Calu3 (cell line): ENCODE data around the gene BARX1. TPM values are rescaled to one million over a fixed set of nuclear protein-coding genes. Genes with fewer than 3 reads are reported as not detected.
A peak's percentile ranks its signal among the peaks of the same experiment; 100 is the strongest.

Experiments used
- BruUV-seq: library from RNA; stranded (reverse); fragments of 400-500 nt; replicated peaks from 2 replicates; lab custom pipeline; 2021; lab: Mats Ljungman, UMichigan
- CTCF ChIA-PET: fragments of 300-600 bp; sonication (Branson Sonifier 250); formaldehyde crosslinking; loops from one replicate; lab custom pipeline; 2022; ENCODE audit warnings: antibody characterized with exemption; lab: Charles Lee
- DNase-seq: peaks from one replicate; pipeline ENCODE4 v3.0.0; 2022
- H3K27ac Mint-ChIP-seq: one replicate; pipeline ENCODE4 v1.8.0; 2022; ENCODE audit warnings: mixed read lengths; ENCODE audit not compliant: unreplicated experiment
- H3K27me3 Mint-ChIP-seq: one replicate; pipeline ENCODE4 v1.8.0; 2022; ENCODE audit warnings: mixed read lengths; ENCODE audit not compliant: unreplicated experiment
- H3K36me3 Mint-ChIP-seq: one replicate; pipeline ENCODE4 v1.8.0; 2022; ENCODE audit warnings: mild to moderate bottlenecking, moderate library complexity, mixed read lengths; ENCODE audit not compliant: insufficient read depth, unreplicated experiment
- H3K4me1 Mint-ChIP-seq: one replicate; pipeline ENCODE4 v1.8.0; 2022; ENCODE audit warnings: mild to moderate bottlenecking, low read depth, mixed read lengths; ENCODE audit not compliant: unreplicated experiment
- H3K4me3 Mint-ChIP-seq: one replicate; pipeline ENCODE4 v1.8.0; 2022; ENCODE audit warnings: mild to moderate bottlenecking, low read depth, moderate library complexity, mixed read lengths; ENCODE audit not compliant: unreplicated experiment
- H3K9me3 Mint-ChIP-seq: one replicate; pipeline ENCODE4 v1.8.0; 2022; ENCODE audit warnings: low read depth, mixed read lengths; ENCODE audit not compliant: unreplicated experiment
- CTCF ChIP-seq: fragments of 200-600 bp; IDR thresholded peaks from one replicate; pipeline ENCODE4 v1.8.0; 2022; ENCODE audit warnings: antibody characterized with exemption; ENCODE audit not compliant: unreplicated experiment
- intact Hi-C: fragments of 100-400 bp; cut with micrococcal nuclease; formaldehyde crosslinking; loops from one replicate; pipeline ENCODE4 v1.10.0; 2022; ENCODE audit not compliant: unreplicated experiment
- total RNA-seq: library from RNA; stranded (reverse); gene quantifications from 2 replicates; pipeline ENCODE4 v1.2.3, GENCODE V29; 2022

The BARX1 gene
- total RNA-seq, 1 experiment from 2014 or later: not detected

- BruUV-seq: no TSS peak
- CTCF ChIA-PET: no interaction called here
- H3K4me3 Mint-ChIP-seq: peak overlapping the region; percentile 68
- DNase-seq: no peak
- intact Hi-C loops: no loop called here
- no peak overlapping the region for H3K27ac Mint-ChIP-seq
- no peaks in the 10 kb centered on the region for H3K4me1 Mint-ChIP-seq
- no peak for TF ChIP-seq CTCF
- no peaks in the 10 kb centered on the region for H3K36me3 Mint-ChIP-seq
- H3K27me3 Mint-ChIP-seq: peaks cover 62% of the 10 kb centered on the region
- no peaks in the 10 kb centered on the region for H3K9me3 Mint-ChIP-seq
These were observed 3.5 kb downstream of the BARX1 start for GRCh38 chr9:93951655-93952118.

GRCh38 chr9:93950619-93951601, 4.2 kb downstream of the BARX1 start:
- intact Hi-C loops: no loop called here
- DNase-seq: peak; percentile 46
- Mint-ChIP-seq H3K4me3 (peak overlapping the region; percentile 68), H3K27ac (no peak overlapping the region), H3K4me1 (peaks cover 7% of the 10 kb centered on the region), H3K27me3 (peaks cover 66% of the 10 kb centered on the region), H3K36me3 (no peaks in the 10 kb centered on the region), H3K9me3 (no peaks in the 10 kb centered on the region)
- BruUV-seq: no TSS peak
- CTCF ChIA-PET: interaction anchor here (0.6 to 1.3 kb wide), 3 partner anchors 10 to 123 kb away, joined by 3 to 4 read pairs (median 3); no protein-coding TSS in a partner anchor
- no peak for TF ChIP-seq CTCF

- Mint-ChIP-seq H3K36me3 (no peaks in the 10 kb centered on the region), H3K4me1 (peaks cover 15% of the 10 kb centered on the region), H3K9me3 (no peaks in the 10 kb centered on the region), H3K4me3 (no peak overlapping the region), H3K27me3 (peaks cover 66% of the 10 kb centered on the region), H3K27ac (no peak overlapping the region)
- CTCF ChIA-PET: interaction anchor here (0.6 to 1.3 kb wide), 3 partner anchors 9 to 122 kb away, joined by 3 to 4 read pairs (median 3); no protein-coding TSS in a partner anchor
- no peak for DNase-seq
- no peak for TF ChIP-seq CTCF
- intact Hi-C loops: no loop called here
- no TSS peak for BruUV-seq
These were observed 5.3 kb downstream of the BARX1 start for GRCh38 chr9:93949694-93950449.

GRCh38 chr9:93949073-93949693, 6.0 kb downstream of the BARX1 start:
- H3K36me3 Mint-ChIP-seq: no peaks in the 10 kb centered on the region
- peaks cover 67% of the 10 kb centered on the region for H3K27me3 Mint-ChIP-seq
- H3K4me1 Mint-ChIP-seq: peaks cover 15% of the 10 kb centered on the region
- H3K4me3 Mint-ChIP-seq: no peak overlapping the region
- H3K27ac Mint-ChIP-seq: no peak overlapping the region
- intact Hi-C loops: no loop called here
- no peak for DNase-seq
- TF ChIP-seq CTCF: no peak
- no TSS peak for BruUV-seq
- no peaks in the 10 kb centered on the region for H3K9me3 Mint-ChIP-seq
- CTCF ChIA-PET: no interaction called here
